HepG2 (cell line): Measurements from ENCODE around the gene PSMB8. TPM values are rescaled to one million over a fixed set of nuclear protein-coding genes. Genes with fewer than 3 reads are reported as not detected.

Experiments used
- BRCA1 ChIP-seq: sonication (generic); formaldehyde crosslinking; IDR thresholded peaks from 2 replicates; pipeline ENCODE4 v1.4.0; 2020; ENCODE audit warnings: missing genetic modification reagents
- CCDC6 ChIP-seq: sonication (generic); formaldehyde crosslinking; IDR thresholded peaks from 2 replicates; pipeline ENCODE4 v1.8.1; 2022; ENCODE audit warnings: mild to moderate bottlenecking, missing genetic modification reagents, moderate library complexity
- CREM ChIP-seq, 2 experiments: sonication (generic) in 1 of 2; formaldehyde crosslinking in 1 of 2; IDR thresholded peaks; 2 replicates each; pipeline versions ENCODE4 v1.4.0 to v1.6.1; 2016 to 2020; ENCODE audit warnings: antibody characterized with exemption in 1 of 2, mild to moderate bottlenecking in 1 of 2, missing genetic modification reagents in 1 of 2
- E2F2 ChIP-seq: sonication (generic); formaldehyde crosslinking; IDR thresholded peaks from 2 replicates; pipeline ENCODE4 v1.4.0; 2020; ENCODE audit warnings: missing genetic modification reagents, borderline replicate concordance
- ESRRA ChIP-seq: sonication (generic); formaldehyde crosslinking; IDR thresholded peaks from 2 replicates; pipeline ENCODE4 v1.5.1; 2020; ENCODE audit warnings: mild to moderate bottlenecking, low read depth, missing genetic modification reagents
- GLI4 ChIP-seq: sonication (generic); formaldehyde crosslinking; IDR thresholded peaks from 2 replicates; pipeline ENCODE4 v1.5.1; 2020; ENCODE audit warnings: missing genetic modification reagents, mild to moderate bottlenecking, moderate library complexity, borderline replicate concordance
- HOXA7 ChIP-seq: sonication (generic); formaldehyde crosslinking; IDR thresholded peaks from 2 replicates; pipeline ENCODE4 v1.8.1; 2022; ENCODE audit warnings: mild to moderate bottlenecking, missing genetic modification reagents, moderate library complexity
- HOXD1 ChIP-seq: sonication (generic); formaldehyde crosslinking; IDR thresholded peaks from 2 replicates; pipeline ENCODE4 v1.5.0; 2020; ENCODE audit warnings: missing genetic modification reagents
- MED13 ChIP-seq: sonication (generic); formaldehyde crosslinking; IDR thresholded peaks from 2 replicates; pipeline ENCODE4 v1.5.0; 2020; ENCODE audit warnings: missing genetic modification reagents
- NAIF1 ChIP-seq: sonication (generic); formaldehyde crosslinking; IDR thresholded peaks from 2 replicates; pipeline ENCODE4 v1.5.0; 2020; ENCODE audit warnings: mild to moderate bottlenecking, missing genetic modification reagents, borderline replicate concordance
- NR0B2 ChIP-seq: sonication (generic); formaldehyde crosslinking; IDR thresholded peaks from 2 replicates; pipeline ENCODE4 v1.4.0; 2020; ENCODE audit warnings: mild to moderate bottlenecking, missing genetic modification reagents
- PATZ1 ChIP-seq: sonication (generic); formaldehyde crosslinking; IDR thresholded peaks from 2 replicates; pipeline ENCODE4 v1.4.0; 2020; ENCODE audit warnings: missing genetic modification reagents
- SMARCC2 ChIP-seq: fragments of 450-650 bp; IDR thresholded peaks from 2 replicates; pipeline ENCODE4 v1.6.1; 2017; ENCODE audit warnings: antibody characterized with exemption, mild to moderate bottlenecking
- SP4 ChIP-seq: sonication (generic); formaldehyde crosslinking; IDR thresholded peaks from 2 replicates; pipeline ENCODE4 v1.8.1; 2023; ENCODE audit warnings: mild to moderate bottlenecking, missing genetic modification reagents
- ZBTB7B ChIP-seq: sonication (generic); formaldehyde crosslinking; IDR thresholded peaks from 2 replicates; pipeline ENCODE4 v1.4.0; 2020; ENCODE audit warnings: missing genetic modification reagents
- ZFP91 ChIP-seq: sonication (generic); formaldehyde crosslinking; IDR thresholded peaks from 2 replicates; pipeline ENCODE4 v1.9.0; 2022; ENCODE audit warnings: missing genetic modification reagents, mild to moderate bottlenecking, borderline replicate concordance
- ZNF253 ChIP-seq: sonication (generic); formaldehyde crosslinking; IDR thresholded peaks from 2 replicates; pipeline ENCODE4 v1.8.0; 2022; ENCODE audit warnings: mild to moderate bottlenecking, missing genetic modification reagents, borderline replicate concordance
- ZNF337 ChIP-seq: sonication (generic); formaldehyde crosslinking; IDR thresholded peaks from 2 replicates; pipeline ENCODE4 v1.5.1; 2020; ENCODE audit warnings: missing genetic modification reagents, low read depth, mild to moderate bottlenecking, borderline replicate concordance
- ZNF639 ChIP-seq: conservative IDR thresholded peaks from 2 replicates; pipeline ENCODE4 v1.6.1; 2018; ENCODE audit warnings: missing genetic modification reagents
- ZNF839 ChIP-seq: sonication (generic); formaldehyde crosslinking; IDR thresholded peaks from 2 replicates; pipeline ENCODE4 v1.4.0; 2020; ENCODE audit warnings: missing genetic modification reagents, mild to moderate bottlenecking, borderline replicate concordance
- polyA plus RNA-seq, 8 experiments: library from polyadenylated mRNA; depleted of rRNA in 3 of 8; stranded (reverse) in 7 of 8; unstranded in 1 of 8; fragments of >200 nt; fragmentation: Illumina TruSeq in 4 of 8; extraction: Trizol in 4 of 8; gene quantifications; 2 replicates each; pipeline versions ENCODE4 v1.2.1 to v1.2.3, GENCODE V29; 2011 to 2016; ENCODE audit warnings: low read depth in 4 of 8, missing spikeins in 1 of 8, mixed read lengths in 1 of 8; ENCODE audit not compliant: insufficient read depth in 1 of 8
- total RNA-seq, 5 experiments: library from RNA; depleted of rRNA; stranded (reverse); fragments of >200 nt; fragmentation: Illumina TruSeq; extraction: Trizol; gene quantifications; 2 replicates each; pipeline ENCODE4 v1.2.3, GENCODE V29; 2016; ENCODE audit warnings: low read depth in 1 of 5

The PSMB8 gene
- total and polyA plus RNA-seq, 2 of the 13 experiments (the other 11 are each of a cell fraction or from before 2014, with no cell fraction given): 30.7 to 64.7 TPM

- TF ChIP-seq NR0B2 (CRISPR knock-in tag) (no peak; the same call in 1 of the 2 replicates), ZNF839 (CRISPR knock-in tag) (peak; percentile 62), BRCA1 (no peak), HOXD1 (CRISPR knock-in tag) (peak; percentile 10; the same call in 1 of the 2 replicates), ZNF639 (CRISPR knock-in tag) (0 out of 2 replicates have a peak, but pooled peaks have one; percentile 8), PATZ1 (CRISPR knock-in tag) (peak; percentile 37; the same call in 1 of the 2 replicates), ZFP91 (CRISPR knock-in tag) (no peak), SP4 (CRISPR knock-in tag) (no peak), NAIF1 (CRISPR knock-in tag) (0 out of 2 replicates have a peak, but pooled peaks have one; percentile 6), CCDC6 (peak; percentile 86), ZNF337 (no peak), GLI4 (CRISPR knock-in tag) (no peak; the same call in 1 of the 2 replicates), CREM (IDR thresholded peaks at IDR 0.05) (no peak), CREM (CRISPR knock-in tag; IDR thresholded peaks at IDR 0.05) (no peak), MED13 (CRISPR knock-in tag) (no peak), ESRRA (CRISPR knock-in tag) (0 out of 2 replicates have a peak, but pooled peaks have one; percentile 30), ZNF253 (CRISPR knock-in tag) (peak; percentile 67; the same call in 1 of the 2 replicates), E2F2 (0 out of 2 replicates have a peak, but pooled peaks have one; percentile 9), ZBTB7B (CRISPR knock-in tag) (peak; percentile 33; the same call in 1 of the 2 replicates), HOXA7 (no peak), SMARCC2 (no peak)
These were observed 9.1 kb upstream of the PSMB8 start (continued) for GRCh38 chr6:32852844-32853540.
